Choroid plexus epithelial cell (primary cell): Measurements from ENCODE around the gene E2F7.
A peak's percentile ranks its signal among the peaks of the same experiment; 100 is the strongest.

Experiments
- DNase-seq: peaks from one replicate; pipeline ENCODE4 v3.0.0-alpha.2; 2010; ENCODE audit warnings: low read depth
- H3K4me3 ChIP-seq: 2 replicates; pipeline ENCODE4 v1.5.1; 2011; ENCODE audit warnings: low read depth, mild to moderate bottlenecking, control low read depth, low read length, moderate library complexity
- TF ChIP-seq, protein P1 (sequence below): conservative IDR thresholded peaks from 2 replicates; pipeline ENCODE4 v1.5.1; 2011; ENCODE audit warnings: low read depth, mild to moderate bottlenecking, control low read depth, inconsistent platforms, low read length, moderate library complexity

The E2F7 gene

DNA sequence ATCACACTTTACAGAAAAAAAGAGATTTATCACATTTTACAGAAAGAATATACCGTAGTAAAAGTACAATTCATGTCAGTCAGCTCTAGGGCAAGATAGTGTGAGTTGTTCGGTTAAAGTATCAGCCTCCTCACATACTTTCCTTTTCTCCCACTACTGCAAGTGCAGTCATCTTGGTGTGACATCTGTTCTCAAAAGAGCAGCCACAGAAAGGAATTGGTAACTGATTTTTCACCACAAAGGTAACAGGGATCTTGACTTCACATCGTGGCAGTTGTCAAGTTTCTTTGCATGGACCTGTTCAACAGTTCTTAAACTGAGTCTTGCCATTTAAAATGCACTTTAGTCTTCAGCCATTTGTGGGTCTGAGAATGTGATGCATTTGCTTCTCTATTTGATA, 5.0 kb upstream of the E2F7 start:
- H3K4me3 ChIP-seq: no peak overlapping the region
- TF ChIP-seq, protein P1, sequence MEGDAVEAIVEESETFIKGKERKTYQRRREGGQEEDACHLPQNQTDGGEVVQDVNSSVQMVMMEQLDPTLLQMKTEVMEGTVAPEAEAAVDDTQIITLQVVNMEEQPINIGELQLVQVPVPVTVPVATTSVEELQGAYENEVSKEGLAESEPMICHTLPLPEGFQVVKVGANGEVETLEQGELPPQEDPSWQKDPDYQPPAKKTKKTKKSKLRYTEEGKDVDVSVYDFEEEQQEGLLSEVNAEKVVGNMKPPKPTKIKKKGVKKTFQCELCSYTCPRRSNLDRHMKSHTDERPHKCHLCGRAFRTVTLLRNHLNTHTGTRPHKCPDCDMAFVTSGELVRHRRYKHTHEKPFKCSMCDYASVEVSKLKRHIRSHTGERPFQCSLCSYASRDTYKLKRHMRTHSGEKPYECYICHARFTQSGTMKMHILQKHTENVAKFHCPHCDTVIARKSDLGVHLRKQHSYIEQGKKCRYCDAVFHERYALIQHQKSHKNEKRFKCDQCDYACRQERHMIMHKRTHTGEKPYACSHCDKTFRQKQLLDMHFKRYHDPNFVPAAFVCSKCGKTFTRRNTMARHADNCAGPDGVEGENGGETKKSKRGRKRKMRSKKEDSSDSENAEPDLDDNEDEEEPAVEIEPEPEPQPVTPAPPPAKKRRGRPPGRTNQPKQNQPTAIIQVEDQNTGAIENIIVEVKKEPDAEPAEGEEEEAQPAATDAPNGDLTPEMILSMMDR: no peak
- no peak for DNase-seq

DNA sequence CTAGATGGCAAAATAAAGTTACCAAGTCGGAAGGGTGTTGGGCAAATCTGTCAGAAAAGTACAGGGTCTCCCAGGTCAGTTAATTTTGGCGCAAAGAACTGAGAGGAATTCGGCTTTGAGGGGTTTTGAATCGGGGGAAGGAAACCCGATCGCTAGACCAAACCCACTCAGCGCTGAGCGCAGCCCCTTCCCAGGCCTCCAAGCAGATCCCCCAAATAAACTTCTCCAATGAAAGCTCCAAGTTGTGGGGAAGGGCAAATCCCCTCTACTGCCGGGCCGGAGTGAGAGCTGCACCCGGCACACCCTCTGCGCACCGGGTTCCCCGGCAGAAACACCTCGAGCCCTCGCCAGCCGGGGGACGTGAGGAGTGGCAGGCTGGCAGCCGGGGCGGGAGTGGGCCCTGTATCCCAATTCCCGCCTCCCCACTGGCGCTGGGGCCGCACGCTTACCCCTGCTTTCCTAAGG, 441 bp downstream of the E2F7 start:
- peak overlapping the region; percentile 73 for H3K4me3 ChIP-seq
- no peak for DNase-seq
- TF ChIP-seq, protein P1: no peak

DNA sequence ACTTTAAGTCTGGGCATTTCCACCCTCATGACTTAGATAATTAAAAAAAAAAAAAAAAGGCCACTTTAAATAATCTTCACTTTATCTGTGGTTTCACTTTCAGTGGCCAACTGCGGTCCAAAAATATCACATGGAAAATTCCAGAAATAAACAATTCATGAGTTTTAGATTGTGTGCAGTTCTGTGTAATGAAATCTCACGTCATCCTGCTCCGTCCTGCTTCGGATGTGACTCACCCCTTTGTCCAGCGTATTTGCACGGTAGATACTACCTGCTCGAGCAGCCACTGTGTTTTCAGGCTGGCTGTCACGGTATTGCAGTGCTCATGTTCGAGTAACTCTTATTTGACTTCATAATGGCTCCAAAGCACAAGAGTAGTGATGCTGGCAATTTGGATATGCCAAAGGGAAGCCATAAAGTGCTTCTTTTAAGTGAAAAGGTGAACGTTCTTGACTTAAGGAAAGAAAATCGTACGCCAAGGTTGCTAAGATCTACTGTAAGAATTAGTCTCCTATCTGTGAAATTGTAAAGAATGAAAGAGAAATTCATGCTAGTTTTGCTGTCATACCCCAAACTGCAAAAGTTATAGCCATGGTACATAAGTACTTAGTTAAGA, 2.4 kb downstream of the E2F7 start:
- TF ChIP-seq, protein P1: no peak
- peak; percentile 81 for DNase-seq
- peak overlapping the region; percentile 57 for H3K4me3 ChIP-seq

DNA sequence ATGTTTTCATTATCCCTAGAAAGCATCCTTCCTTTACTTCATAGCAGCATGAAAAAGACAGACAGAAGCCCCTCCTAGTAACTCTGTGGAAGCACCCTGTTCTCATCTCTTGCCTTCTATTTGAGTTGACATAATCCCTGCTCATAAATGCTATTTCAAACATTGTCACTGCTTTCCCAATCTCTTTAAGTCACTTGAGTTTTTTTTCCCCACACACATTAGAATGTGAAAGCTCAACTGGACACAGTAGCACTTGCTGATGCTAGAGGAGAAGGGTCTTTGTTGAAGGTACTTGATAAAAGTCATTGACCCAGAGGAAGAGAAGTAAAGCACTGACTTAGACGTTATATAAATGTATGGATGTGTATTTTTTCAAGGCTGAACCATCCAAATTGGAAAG, 3.0 kb downstream of the E2F7 start:
- peak overlapping the region; percentile 57 for H3K4me3 ChIP-seq
- TF ChIP-seq, protein P1: no peak
- DNase-seq: no peak

DNA sequence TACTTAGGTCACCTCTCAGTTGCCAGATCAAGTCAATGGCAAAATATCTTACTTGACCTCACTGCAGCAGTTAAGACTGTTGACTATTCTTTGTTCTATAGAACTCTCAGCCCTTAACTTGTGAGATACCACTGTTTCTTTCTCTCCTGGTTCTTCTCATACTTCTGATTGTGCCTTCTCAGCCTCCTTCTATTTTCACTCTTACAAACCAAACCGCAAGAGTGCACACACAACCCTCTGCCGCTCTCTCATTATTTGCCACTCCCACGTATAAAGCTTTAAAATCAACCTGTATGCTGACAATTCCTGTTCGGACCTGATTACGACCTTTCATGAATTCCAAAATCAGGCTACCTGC, 4.5 kb downstream of the E2F7 start:
- TF ChIP-seq, protein P1: no peak

DNA sequence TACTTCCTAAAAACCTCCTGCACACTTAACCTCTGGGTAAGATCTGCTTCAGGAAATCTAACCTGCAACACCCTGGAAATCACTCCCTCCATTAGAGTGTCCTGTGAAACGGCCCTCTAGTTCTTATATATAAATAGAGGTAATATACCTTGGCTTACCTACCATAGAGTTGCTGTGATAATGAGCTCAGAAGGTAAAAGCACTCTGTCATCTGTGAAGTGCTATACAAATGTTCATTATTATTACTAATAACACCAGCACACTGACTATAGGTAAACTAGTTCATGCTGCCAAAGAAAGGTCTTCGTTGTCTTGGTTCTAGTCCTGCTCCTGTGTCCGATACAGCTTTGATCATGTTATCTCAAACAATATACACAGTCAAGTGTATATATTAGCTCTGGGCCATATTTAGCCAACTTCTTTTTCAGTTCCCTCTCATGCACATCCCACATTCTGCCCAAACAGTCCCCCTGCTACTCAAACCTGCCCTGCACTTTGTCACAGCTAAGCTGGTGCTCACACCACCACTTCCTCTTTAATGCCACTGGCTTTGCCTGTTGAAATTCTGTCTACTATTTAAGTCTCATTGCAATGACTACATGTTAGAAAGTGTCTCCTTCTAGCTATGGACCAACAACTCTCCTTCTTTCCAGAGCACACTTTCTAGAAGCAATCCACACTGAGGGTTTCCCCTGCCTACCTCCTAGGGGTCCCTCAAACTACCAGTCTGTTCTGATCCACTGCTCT, 5.1 kb downstream of the E2F7 start:
- H3K4me3 ChIP-seq: no peak overlapping the region
- no peak for DNase-seq
- TF ChIP-seq, protein P1: no peak

More for the DNA sequence above, 4.5 kb downstream of the E2F7 start:
- DNase-seq: no peak
- H3K4me3 ChIP-seq: no peak overlapping the region

DNA sequence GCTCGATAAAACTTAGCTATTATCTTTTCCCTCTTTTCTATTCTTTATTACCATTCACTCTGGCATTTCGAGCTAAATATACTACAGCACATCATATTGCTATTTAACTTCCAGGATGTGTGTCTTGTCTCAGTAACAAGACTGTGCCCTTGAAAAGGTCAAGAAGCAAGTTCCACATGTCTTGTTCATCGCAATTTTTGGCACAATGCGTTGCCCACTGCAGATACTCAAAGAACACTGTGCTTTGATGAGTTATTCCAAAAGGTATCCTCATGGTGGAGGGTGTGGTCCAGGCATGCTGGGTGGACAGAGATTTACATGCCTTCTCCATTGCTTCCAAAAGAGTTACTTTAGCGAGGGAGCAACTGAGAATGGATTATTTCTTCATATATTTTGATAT, 6.6 kb downstream of the E2F7 start:
- TF ChIP-seq, protein P1: no peak
- H3K4me3 ChIP-seq: no peak overlapping the region
- peak; percentile 33 for DNase-seq
